PC-3 (cell line): ENCODE measurements around the gene YY1. TPM values are rescaled to one million over a fixed set of nuclear protein-coding genes. Genes with fewer than 3 reads are reported as not detected.

Experiments used
- ATAC-seq: fragments of 200-7000 bp; cut with Tn5 transposase; 2 replicates; pipeline ENCODE4 v1.9.1; 2020; ENCODE audit warnings: mild to moderate bottlenecking, moderate library complexity
- BruUV-seq: library from RNA; stranded (reverse); fragments of 400-500 nt; replicated peaks from 2 replicates; lab custom pipeline; 2021; lab: Mats Ljungman, UMichigan
- CTCF ChIA-PET: fragments of 300-600 bp; sonication (Branson Sonifier 250); formaldehyde crosslinking; loops from one replicate; lab custom pipeline; 2022; ENCODE audit warnings: antibody characterized with exemption; lab: Charles Lee
- POLR2A ChIA-PET: fragments of 300-600 bp; sonication (Branson Sonifier 250); formaldehyde crosslinking; loops from one replicate; lab custom pipeline; 2022; ENCODE audit warnings: antibody characterized with exemption; ENCODE audit not compliant: unreplicated experiment; lab: Charles Lee
- DNase-seq: peaks from one replicate; pipeline ENCODE4 v3.0.0-alpha.2; 2015
- H2AFZ ChIP-seq: fragments of 300-600 bp; sonication (generic); 2 replicates; pipeline ENCODE4 v1.6.0; 2016; ENCODE audit warnings: antibody characterized with exemption, low read length
- H3F3A ChIP-seq: fragments of 300-600 bp; sonication (generic); one replicate; pipeline ENCODE4 v1.6.0; 2017; ENCODE audit warnings: antibody characterized with exemption, low read length, control low read depth, mild to moderate bottlenecking; ENCODE audit not compliant: unreplicated experiment
- H3K27ac ChIP-seq: fragments of 300-600 bp; sonication (generic); 2 replicates; pipeline ENCODE4 v1.5.1; 2016; ENCODE audit warnings: mild to moderate bottlenecking, low read length
- H3K27me3 ChIP-seq: fragments of 300-600 bp; sonication (generic); 2 replicates; pipeline ENCODE4 v1.6.1; 2016; ENCODE audit warnings: low read length, mixed read lengths
- H3K36me3 ChIP-seq: fragments of 300-600 bp; sonication (generic); 2 replicates; pipeline ENCODE4 v1.6.1; 2016; ENCODE audit warnings: low read depth, mixed run types, low read length, mixed read lengths
- H3K4me1 ChIP-seq: fragments of 300-600 bp; sonication (generic); 2 replicates; pipeline ENCODE4 v1.5.1; 2016; ENCODE audit warnings: low read length; ENCODE audit not compliant: insufficient read depth
- H3K4me2 ChIP-seq: fragments of 300-600 bp; sonication (generic); 2 replicates; pipeline ENCODE4 v1.6.0; 2016; ENCODE audit warnings: low read length
- H3K4me3 ChIP-seq: fragments of 300-600 bp; sonication (generic); 2 replicates; pipeline ENCODE4 v1.5.1; 2016; ENCODE audit warnings: mild to moderate bottlenecking, low read length, mixed read lengths
- H3K79me2 ChIP-seq: fragments of 300-600 bp; sonication (generic); 2 replicates; pipeline ENCODE4 v1.6.1; 2017; ENCODE audit warnings: low read length, mixed read lengths
- H3K9ac ChIP-seq: fragments of 300-600 bp; sonication (generic); 2 replicates; pipeline ENCODE4 v1.6.0; 2016; ENCODE audit warnings: mild to moderate bottlenecking, low read length
- H3K9me2 ChIP-seq: fragments of 300-600 bp; sonication (generic); replicated peaks from 2 replicates; pipeline ENCODE4 v1.6.1; 2016; ENCODE audit warnings: mixed run types, low read length, mixed read lengths
- H3K9me3 ChIP-seq: fragments of 300-600 bp; sonication (generic); 2 replicates; pipeline ENCODE4 v1.6.1; 2016; ENCODE audit warnings: low read length, mixed read lengths
- H4K20me1 ChIP-seq: fragments of 300-600 bp; sonication (generic); 2 replicates; pipeline ENCODE4 v1.6.1; 2016; ENCODE audit warnings: low read length, mixed read lengths
- CTCF ChIP-seq: fragments of 300-600 bp; sonication (generic); conservative IDR thresholded peaks from 2 replicates; pipeline ENCODE4 v1.5.1; 2017; ENCODE audit warnings: antibody characterized with exemption, low read depth, mild to moderate bottlenecking, low read length
- EZH2 ChIP-seq: fragments of 300-600 bp; sonication (generic); IDR thresholded peaks from one replicate; pipeline ENCODE4 v1.6.1; 2017; ENCODE audit warnings: antibody characterized with exemption, mild to moderate bottlenecking, low read length; ENCODE audit not compliant: unreplicated experiment
- EZH2phosphoT487 ChIP-seq: fragments of 300-600 bp; sonication (generic); IDR thresholded peaks from 2 replicates; pipeline ENCODE4 v1.6.1; 2018; ENCODE audit warnings: mild to moderate bottlenecking, antibody characterized with exemption, low read length, borderline replicate concordance
- intact Hi-C: fragments of 100-400 bp; cut with micrococcal nuclease; formaldehyde crosslinking; loops from 2 replicates; pipeline ENCODE4 v1.9.0; 2023
- total RNA-seq: library from RNA; depleted of rRNA; stranded (reverse); fragments of >200 nt; gene quantifications from 2 replicates; pipeline ENCODE4 v1.2.3, GENCODE V29; 2014

Gene YY1
- total RNA-seq, 1 experiment from 2014 or later: 64.1 TPM

GRCh38 chr14:100263141-100263540 lies 24.2 kb downstream of the YY1 start:
- H3K79me2 ChIP-seq: peaks cover 98% of the 10 kb centered on the region
- intact Hi-C loops: no loop called here
- H3K4me1 ChIP-seq: no peaks in the 10 kb centered on the region
- no peak overlapping the region for H3K4me2 ChIP-seq
- ChIA-PET CTCF (interaction anchor here (0.6 kb wide), 1 partner anchor 9 kb away, joined by 7 read pairs; no protein-coding TSS in a partner anchor), POLR2A (no interaction called here)
- TF ChIP-seq EZH2phosphoT487 (no peak), CTCF (no peak), EZH2 (no peak)
- no peak overlapping the region for H3K27ac ChIP-seq
- BruUV-seq: no TSS peak
- ATAC-seq (no peak), DNase-seq (no peak)
- no peaks in the 10 kb centered on the region for H3K9me3 ChIP-seq
- no peaks in the 10 kb centered on the region for H3F3A ChIP-seq
- H3K9me2 ChIP-seq: no peaks in the 10 kb centered on the region
- H3K4me3 ChIP-seq: no peak overlapping the region
- H3K9ac ChIP-seq: no peak overlapping the region
- H3K27me3 ChIP-seq: no peaks in the 10 kb centered on the region
- peaks cover 28% of the 10 kb centered on the region for H3K36me3 ChIP-seq
- peaks cover 60% of the 10 kb centered on the region for H4K20me1 ChIP-seq
- no peak overlapping the region for H2AFZ ChIP-seq

GRCh38 chr14:100267990-100268389 lies 29.0 kb downstream of the YY1 start:
- no peak for DNase-seq
- H3K79me2 ChIP-seq: peaks cover 93% of the 10 kb centered on the region
- no peaks in the 10 kb centered on the region for H3K27me3 ChIP-seq
- intact Hi-C loops: no loop called here
- TF ChIP-seq EZH2: no peak
- TF ChIP-seq EZH2phosphoT487: no peak
- no peak for TF ChIP-seq CTCF
- POLR2A ChIA-PET: no interaction called here
- peaks cover 3% of the 10 kb centered on the region for H3F3A ChIP-seq
- no peak overlapping the region for H3K27ac ChIP-seq
- H4K20me1 ChIP-seq: peaks cover 49% of the 10 kb centered on the region
- H3K9me3 ChIP-seq: no peaks in the 10 kb centered on the region
- no peak overlapping the region for H3K9ac ChIP-seq
- no peaks in the 10 kb centered on the region for H3K4me1 ChIP-seq
- H3K9me2 ChIP-seq: no peaks in the 10 kb centered on the region
- peaks cover 24% of the 10 kb centered on the region for H3K36me3 ChIP-seq
- no peak overlapping the region for H2AFZ ChIP-seq
- no peak overlapping the region for H3K4me2 ChIP-seq
- no peak for ATAC-seq
- no TSS peak for BruUV-seq
- CTCF ChIA-PET: no interaction called here
- H3K4me3 ChIP-seq: no peak overlapping the region

- H3K36me3 ChIP-seq: peaks cover 17% of the 10 kb centered on the region
- H3K9ac ChIP-seq: no peak overlapping the region
- H4K20me1 ChIP-seq: peaks cover 44% of the 10 kb centered on the region
- no peaks in the 10 kb centered on the region for H3K9me2 ChIP-seq
- H3K79me2 ChIP-seq: peaks cover 93% of the 10 kb centered on the region
- ATAC-seq: no peak
- H3K4me2 ChIP-seq: no peak overlapping the region
- no peak overlapping the region for H3K4me3 ChIP-seq
- no peak for DNase-seq
- H3K27ac ChIP-seq: no peak overlapping the region
- intact Hi-C loops: no loop called here
- POLR2A ChIA-PET: no interaction called here
- no TSS peak for BruUV-seq
- TF ChIP-seq EZH2phosphoT487: no peak
- TF ChIP-seq CTCF: no peak
- TF ChIP-seq EZH2: no peak
- H3F3A ChIP-seq: peaks cover 3% of the 10 kb centered on the region
- CTCF ChIA-PET: no interaction called here
- no peaks in the 10 kb centered on the region for H3K4me1 ChIP-seq
- no peaks in the 10 kb centered on the region for H3K9me3 ChIP-seq
- no peaks in the 10 kb centered on the region for H3K27me3 ChIP-seq
- H2AFZ ChIP-seq: no peak overlapping the region
These were observed 29.8 kb downstream of the YY1 start for GRCh38 chr14:100268591-100269207.
